ENCODE results near the gene CYP26B1. TPM values are rescaled to one million over a fixed set of nuclear protein-coding genes. Genes with fewer than 3 reads are reported as not detected.

Gene CYP26B1
- total RNA-seq, 1 experiment from 2014 or later = not detected

DNA sequence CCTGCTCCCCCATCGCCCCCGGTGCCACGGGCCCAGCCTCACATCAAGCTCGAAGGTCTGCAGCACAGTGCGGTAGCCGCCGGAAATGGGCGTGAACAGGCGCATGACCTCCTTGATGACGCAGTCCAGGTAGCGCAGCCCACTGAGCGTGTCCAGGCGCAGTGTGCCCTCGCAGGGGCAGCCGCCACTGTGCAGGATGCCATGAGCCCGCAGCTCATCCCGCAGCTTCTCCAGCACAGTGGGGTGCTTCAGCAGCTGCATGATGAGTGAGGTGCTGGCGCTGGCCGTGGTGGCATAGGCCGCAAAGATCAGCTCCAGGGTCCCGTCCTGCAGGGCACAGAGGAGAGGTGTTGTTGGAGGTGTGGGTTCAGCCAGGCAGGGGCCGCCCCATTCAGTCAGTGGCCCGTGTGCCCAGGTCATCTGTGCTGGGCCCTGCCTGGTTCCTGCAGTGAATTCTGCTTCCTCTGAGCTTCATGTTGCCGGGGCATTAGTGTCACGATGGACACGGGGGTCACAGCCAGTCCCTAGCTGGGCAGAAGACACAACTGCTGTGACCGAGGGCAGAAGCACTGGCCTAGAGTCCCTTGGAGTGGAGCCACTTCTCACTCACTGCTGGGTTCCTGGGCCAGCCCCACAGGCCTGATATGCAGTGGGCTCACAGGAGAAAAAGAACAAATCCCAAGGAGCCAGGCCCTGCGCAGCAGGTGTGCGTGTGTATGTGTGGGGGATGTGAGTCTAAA lies 14.5 kb downstream of the CYP26B1 start:
- Histone ChIP-seq H3K27ac (ENCODE audit: low read length) (no peak overlapping the region), H3K4me2 (ENCODE audit: low read depth, low read length, poor library complexity, severe bottlenecking) (no peak overlapping the region), H3K27me3 (ENCODE audit: low read length) (no peaks in the 10 kb centered on the region), H3K4me1 (ENCODE audit: low read length) (no peaks in the 10 kb centered on the region), H2AFZ (ENCODE audit: low read length) (no peak overlapping the region), H3K79me2 (ENCODE audit: low read length) (no peaks in the 10 kb centered on the region), H3K9ac (ENCODE audit: low read length) (no peak overlapping the region), H3K4me3 (ENCODE audit: low read length) (no peak overlapping the region), H3K9me3 (ENCODE audit: low read length) (no peaks in the 10 kb centered on the region), H3K9me2 (replicated peaks; ENCODE audit: insufficient read depth, low read length) (no peaks in the 10 kb centered on the region), H3K36me3 (ENCODE audit: insufficient read depth, low read length) (no peaks in the 10 kb centered on the region), H4K20me1 (ENCODE audit: insufficient read depth, low read depth, low read length) (no peaks in the 10 kb centered on the region)
- DNase-seq = no peak

DNA sequence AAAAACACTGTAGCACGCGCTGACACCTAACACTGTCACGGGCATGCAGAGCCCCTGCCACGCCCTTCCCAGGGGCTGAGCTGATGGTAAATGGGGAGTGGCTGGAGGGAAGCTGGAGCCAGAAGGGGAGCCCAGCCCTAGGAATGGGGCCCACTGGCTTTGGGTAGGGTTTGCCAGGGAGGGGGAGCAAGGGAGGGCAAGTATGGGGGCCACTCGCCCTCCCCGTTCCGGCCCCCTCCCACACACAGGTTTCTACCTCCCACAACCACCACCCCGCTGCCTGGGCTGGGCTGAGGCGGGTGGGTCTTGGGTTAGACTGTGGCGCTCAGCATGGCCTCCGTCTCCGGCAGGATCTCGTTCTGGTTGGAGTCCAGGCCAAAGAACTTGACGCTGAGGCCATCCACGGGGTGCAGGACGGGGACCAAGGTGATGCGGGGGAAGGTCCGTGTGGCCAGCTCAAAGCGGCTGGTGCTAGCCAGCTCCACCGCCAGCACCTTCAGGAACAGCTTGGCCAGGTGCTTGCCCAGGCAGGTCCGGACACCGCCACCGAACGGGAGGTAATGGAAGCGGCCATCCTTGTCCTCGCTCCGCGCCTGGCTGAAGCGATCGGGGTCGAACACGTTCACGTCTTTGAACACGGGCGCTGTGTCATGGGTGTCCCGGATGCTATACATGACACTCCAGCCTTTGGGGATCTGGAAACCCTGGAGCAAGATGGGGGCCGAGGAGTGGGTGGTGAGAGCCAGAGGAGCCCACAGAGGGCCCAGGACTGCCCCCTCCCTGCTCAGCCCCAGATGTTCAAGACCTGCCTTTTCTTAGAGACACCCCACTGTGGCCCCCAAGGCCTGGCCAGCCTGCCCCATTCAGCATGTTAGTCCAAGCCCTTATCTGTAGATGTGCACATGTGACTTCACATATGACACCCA lies 15.5 kb downstream of the CYP26B1 start:
- H3K9ac ChIP-seq (ENCODE audit: low read length) = no peak overlapping the region
- no peaks in the 10 kb centered on the region for H3K79me2 ChIP-seq (ENCODE audit: low read length)
- no peaks in the 10 kb centered on the region for H4K20me1 ChIP-seq (ENCODE audit: insufficient read depth, low read depth, low read length)
- H3K4me2 ChIP-seq (ENCODE audit: low read depth, low read length, poor library complexity, severe bottlenecking) = no peak overlapping the region
- no peaks in the 10 kb centered on the region for H3K4me1 ChIP-seq (ENCODE audit: low read length)
- no peak overlapping the region for H2AFZ ChIP-seq (ENCODE audit: low read length)
- DNase-seq = no peak
- no peaks in the 10 kb centered on the region for H3K9me3 ChIP-seq (ENCODE audit: low read length)
- no peaks in the 10 kb centered on the region for H3K27me3 ChIP-seq (ENCODE audit: low read length)
- no peak overlapping the region for H3K27ac ChIP-seq (ENCODE audit: low read length)
- no peaks in the 10 kb centered on the region for H3K36me3 ChIP-seq (ENCODE audit: insufficient read depth, low read length)
- no peak overlapping the region for H3K4me3 ChIP-seq (ENCODE audit: low read length)
- H3K9me2 ChIP-seq (replicated peaks; ENCODE audit: insufficient read depth, low read length) = no peaks in the 10 kb centered on the region

DNA sequence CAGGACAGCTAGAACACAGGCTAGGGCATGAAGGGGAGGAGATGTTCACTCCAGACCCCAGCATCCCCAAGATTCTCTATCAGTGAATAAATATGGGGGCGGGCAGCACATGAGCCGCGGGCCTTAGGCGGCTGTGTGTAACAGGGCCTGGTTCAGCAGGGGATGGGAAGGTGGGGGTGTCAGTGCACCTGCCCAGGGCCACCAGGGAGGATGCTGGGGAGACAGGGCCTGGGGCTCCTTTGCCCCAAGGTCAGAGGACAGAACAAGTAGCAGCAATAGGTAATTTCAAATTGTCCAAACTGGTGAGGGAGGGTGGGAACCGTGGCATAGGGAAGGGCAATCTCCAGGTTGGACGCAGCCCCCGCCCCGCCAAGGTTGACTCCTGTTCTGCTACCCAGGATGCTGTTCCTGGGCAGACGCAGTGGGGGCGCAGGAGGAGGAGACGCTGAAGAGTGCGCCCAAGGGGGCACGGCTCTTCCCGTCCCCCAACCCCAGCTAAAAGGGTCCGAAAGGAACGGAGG lies 16.2 kb downstream of the CYP26B1 start:
- H3K27ac ChIP-seq (ENCODE audit: low read length) = no peak overlapping the region
- no peak overlapping the region for H3K4me2 ChIP-seq (ENCODE audit: low read depth, low read length, poor library complexity, severe bottlenecking)
- no peak overlapping the region for H3K4me3 ChIP-seq (ENCODE audit: low read length)
- H2AFZ ChIP-seq (ENCODE audit: low read length) = no peak overlapping the region
- H3K9me3 ChIP-seq (ENCODE audit: low read length) = no peaks in the 10 kb centered on the region
- H3K9me2 ChIP-seq (replicated peaks; ENCODE audit: insufficient read depth, low read length) = no peaks in the 10 kb centered on the region
- H3K79me2 ChIP-seq (ENCODE audit: low read length) = no peaks in the 10 kb centered on the region
- no peaks in the 10 kb centered on the region for H3K4me1 ChIP-seq (ENCODE audit: low read length)
- no peak overlapping the region for H3K9ac ChIP-seq (ENCODE audit: low read length)
- DNase-seq = no peak
- no peaks in the 10 kb centered on the region for H4K20me1 ChIP-seq (ENCODE audit: insufficient read depth, low read depth, low read length)
- no peaks in the 10 kb centered on the region for H3K27me3 ChIP-seq (ENCODE audit: low read length)
- no peaks in the 10 kb centered on the region for H3K36me3 ChIP-seq (ENCODE audit: insufficient read depth, low read length)

DNA sequence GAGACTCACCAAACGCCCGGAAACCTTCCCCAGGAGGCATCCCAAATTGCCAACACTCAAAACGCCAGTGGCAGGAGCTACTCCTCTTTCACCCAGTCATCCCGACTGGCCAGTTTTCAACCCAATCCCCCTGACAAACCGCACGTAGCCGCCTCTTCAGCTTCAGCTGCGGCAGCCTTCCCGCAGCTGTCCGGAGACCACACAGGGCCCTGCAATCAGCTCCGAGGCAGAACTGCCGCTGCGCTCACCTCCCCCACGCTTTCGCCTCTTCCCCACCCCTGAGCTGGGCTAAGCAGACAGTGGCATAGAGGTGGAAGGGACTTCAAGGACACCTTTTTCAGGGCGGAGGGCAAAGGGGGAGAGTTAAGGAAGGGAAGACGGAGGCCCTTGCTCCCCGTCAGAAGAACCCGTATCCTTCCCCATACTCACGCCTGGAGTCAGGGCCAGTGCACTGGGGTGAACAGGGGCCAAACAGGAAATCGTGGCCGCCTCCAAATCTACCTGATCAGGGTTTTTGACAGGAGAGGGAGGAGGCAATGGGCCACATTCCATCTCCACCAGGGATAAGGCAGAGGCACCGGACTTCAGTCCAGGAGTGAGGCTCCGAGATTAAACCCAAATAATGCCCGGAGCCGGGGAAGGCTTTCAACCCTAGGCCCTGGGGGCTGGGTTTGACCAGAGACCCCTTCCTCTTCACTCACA lies 16.9 kb downstream of the CYP26B1 start:
- Histone ChIP-seq H3K9me3 (ENCODE audit: low read length) (no peaks in the 10 kb centered on the region), H3K4me2 (ENCODE audit: low read depth, low read length, poor library complexity, severe bottlenecking) (no peak overlapping the region), H3K27ac (ENCODE audit: low read length) (no peak overlapping the region), H2AFZ (ENCODE audit: low read length) (no peak overlapping the region), H4K20me1 (ENCODE audit: insufficient read depth, low read depth, low read length) (no peaks in the 10 kb centered on the region), H3K9ac (ENCODE audit: low read length) (no peak overlapping the region), H3K27me3 (ENCODE audit: low read length) (no peaks in the 10 kb centered on the region), H3K36me3 (ENCODE audit: insufficient read depth, low read length) (no peaks in the 10 kb centered on the region), H3K4me1 (ENCODE audit: low read length) (no peaks in the 10 kb centered on the region), H3K79me2 (ENCODE audit: low read length) (no peaks in the 10 kb centered on the region), H3K4me3 (ENCODE audit: low read length) (no peak overlapping the region), H3K9me2 (replicated peaks; ENCODE audit: insufficient read depth, low read length) (no peaks in the 10 kb centered on the region)
- no peak for DNase-seq

DNA sequence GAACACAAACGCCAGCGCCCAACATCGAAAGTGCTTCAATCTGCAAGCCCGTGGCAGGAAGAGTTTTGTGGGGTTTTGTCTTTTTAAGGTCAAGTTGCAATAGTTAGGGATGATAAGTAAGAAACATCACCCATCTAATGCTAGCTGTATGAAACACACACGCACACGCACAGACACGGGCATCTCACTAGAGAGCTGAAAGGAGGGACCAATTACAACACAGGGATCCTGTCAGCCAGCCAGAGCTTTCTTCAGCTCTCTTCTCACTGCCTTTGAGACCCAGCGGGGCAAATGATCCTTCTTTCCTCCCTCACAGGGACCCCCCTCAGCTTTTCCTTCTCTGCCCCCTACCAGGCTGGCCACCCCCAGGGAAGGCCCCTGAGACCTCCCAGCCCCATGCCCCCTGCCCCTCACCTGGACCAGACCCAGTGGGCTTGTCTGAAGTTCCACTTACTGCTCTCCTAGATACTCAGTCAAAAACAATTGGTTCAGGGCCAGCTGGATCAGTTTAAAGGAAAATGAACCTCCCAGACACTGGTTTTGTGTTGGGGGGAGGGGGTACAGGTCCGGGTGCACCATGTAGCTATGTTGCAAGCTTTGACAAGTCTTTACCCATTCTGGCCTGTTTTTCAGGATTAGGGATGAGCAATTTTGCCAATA lies 17.9 kb downstream of the CYP26B1 start:
- no peaks in the 10 kb centered on the region for H3K9me3 ChIP-seq (ENCODE audit: low read length)
- H3K27me3 ChIP-seq (ENCODE audit: low read length) = no peaks in the 10 kb centered on the region; the same call in 1 of the 2 replicates
- H3K4me3 ChIP-seq (ENCODE audit: low read length) = no peak overlapping the region
- H3K79me2 ChIP-seq (ENCODE audit: low read length) = no peaks in the 10 kb centered on the region
- H3K36me3 ChIP-seq (ENCODE audit: insufficient read depth, low read length) = no peaks in the 10 kb centered on the region
- no peak overlapping the region for H3K9ac ChIP-seq (ENCODE audit: low read length)
- DNase-seq = no peak
- H3K4me2 ChIP-seq (ENCODE audit: low read depth, low read length, poor library complexity, severe bottlenecking) = no peak overlapping the region
- H3K9me2 ChIP-seq (replicated peaks; ENCODE audit: insufficient read depth, low read length) = no peaks in the 10 kb centered on the region
- H3K4me1 ChIP-seq (ENCODE audit: low read length) = no peaks in the 10 kb centered on the region
- H3K27ac ChIP-seq (ENCODE audit: low read length) = no peak overlapping the region
- H2AFZ ChIP-seq (ENCODE audit: low read length) = no peak overlapping the region
- no peaks in the 10 kb centered on the region for H4K20me1 ChIP-seq (ENCODE audit: insufficient read depth, low read depth, low read length)

DNA sequence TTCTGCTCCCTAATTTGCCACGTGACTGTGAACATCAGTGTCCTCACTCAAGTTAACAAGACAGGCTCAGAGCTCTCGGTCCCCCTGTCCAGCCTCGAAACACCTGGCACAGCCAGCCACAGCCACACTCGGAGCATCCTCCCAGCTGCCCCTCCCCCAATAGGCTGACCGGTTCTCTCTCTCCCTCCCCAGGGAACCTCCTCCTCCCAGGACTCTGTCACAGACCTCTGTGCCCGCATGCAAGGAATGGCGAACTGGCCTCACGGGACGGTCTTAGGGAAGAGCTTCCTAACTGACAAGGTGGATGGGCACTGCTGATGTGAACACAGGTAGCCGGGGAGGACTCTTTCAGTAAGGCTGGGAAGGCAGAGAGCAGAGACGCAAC lies 18.8 kb downstream of the CYP26B1 start:
- Histone ChIP-seq H4K20me1 (ENCODE audit: insufficient read depth, low read depth, low read length) (no peaks in the 10 kb centered on the region), H2AFZ (ENCODE audit: low read length) (no peak overlapping the region), H3K4me2 (ENCODE audit: low read depth, low read length, poor library complexity, severe bottlenecking) (no peak overlapping the region), H3K9me2 (replicated peaks; ENCODE audit: insufficient read depth, low read length) (no peaks in the 10 kb centered on the region), H3K9me3 (ENCODE audit: low read length) (no peaks in the 10 kb centered on the region), H3K36me3 (ENCODE audit: insufficient read depth, low read length) (no peaks in the 10 kb centered on the region), H3K9ac (ENCODE audit: low read length) (no peak overlapping the region), H3K27ac (ENCODE audit: low read length) (no peak overlapping the region), H3K27me3 (ENCODE audit: low read length) (no peaks in the 10 kb centered on the region; the same call in 1 of the 2 replicates), H3K79me2 (ENCODE audit: low read length) (no peaks in the 10 kb centered on the region), H3K4me1 (ENCODE audit: low read length) (no peaks in the 10 kb centered on the region), H3K4me3 (ENCODE audit: low read length) (no peak overlapping the region)
- no peak for DNase-seq

DNA sequence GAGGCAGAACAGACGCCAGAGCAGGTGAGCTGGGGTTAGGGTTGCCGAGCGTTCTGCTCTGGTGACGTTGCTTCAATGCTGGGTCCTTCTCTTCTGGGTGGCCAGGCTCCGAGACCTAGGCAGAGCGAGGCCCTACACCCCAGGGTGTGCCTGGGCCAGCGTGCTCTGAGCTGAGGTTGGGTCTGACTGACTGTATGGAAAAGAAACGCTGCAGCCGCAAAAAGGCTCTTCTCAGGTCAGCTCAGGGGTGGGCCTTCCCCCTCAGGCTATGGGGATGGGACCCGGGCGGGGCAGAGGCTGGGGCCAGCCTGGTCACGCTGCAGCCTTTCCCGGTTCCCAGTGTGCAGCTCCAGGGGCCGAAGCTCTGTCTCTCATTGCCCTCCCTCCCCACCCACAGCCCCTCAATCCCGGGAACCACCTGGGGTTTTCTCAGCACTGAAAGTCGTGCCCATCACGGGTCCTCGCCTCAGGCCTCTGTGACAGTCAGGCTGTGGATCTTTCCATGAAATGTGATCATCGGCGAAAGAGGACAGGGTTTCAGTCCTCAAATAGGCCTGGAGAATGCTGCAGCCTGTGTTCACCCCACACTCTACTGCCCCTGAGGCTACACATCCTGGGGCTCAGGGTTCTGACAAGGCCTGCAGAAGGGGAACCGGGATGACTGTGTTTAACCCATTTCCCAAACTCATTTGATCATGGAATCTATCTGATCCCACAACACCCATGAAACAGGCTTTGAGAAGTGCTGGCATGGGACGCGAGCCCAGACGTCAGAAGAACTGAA lies 19.4 kb downstream of the CYP26B1 start:
- Histone ChIP-seq H3K4me1 (ENCODE audit: low read length) (no peaks in the 10 kb centered on the region), H3K9me2 (replicated peaks; ENCODE audit: insufficient read depth, low read length) (no peaks in the 10 kb centered on the region), H3K9ac (ENCODE audit: low read length) (no peak overlapping the region)

More for the DNA sequence above, 19.4 kb downstream of the CYP26B1 start:
- Histone ChIP-seq H4K20me1 (ENCODE audit: insufficient read depth, low read depth, low read length) (no peaks in the 10 kb centered on the region), H3K9me3 (ENCODE audit: low read length) (no peaks in the 10 kb centered on the region), H3K27me3 (ENCODE audit: low read length) (no peaks in the 10 kb centered on the region; the same call in 1 of the 2 replicates), H3K36me3 (ENCODE audit: insufficient read depth, low read length) (no peaks in the 10 kb centered on the region), H3K4me3 (ENCODE audit: low read length) (no peak overlapping the region), H3K27ac (ENCODE audit: low read length) (no peak overlapping the region), H3K79me2 (ENCODE audit: low read length) (no peaks in the 10 kb centered on the region), H3K4me2 (ENCODE audit: low read depth, low read length, poor library complexity, severe bottlenecking) (no peak overlapping the region), H2AFZ (ENCODE audit: low read length) (no peak overlapping the region)
- DNase-seq = no peak
